Activated T-cell treated with anti-CD3 and anti-CD28 coated beads, Interleukin-2, amount 50 U/mL, for 4 hours (primary cell): ENCODE data around the gene GRID2. TPM values are rescaled to one million over a fixed set of nuclear protein-coding genes. Genes with fewer than 3 reads are reported as not detected.

Source experiments
- ATAC-seq, 2 donors: fragments of 200-7000 bp; cut with Tn5 transposase; one replicate each; pipeline ENCODE4 v1.10.0; 2021
- DNase-seq: peaks from one replicate; pipeline ENCODE4 v3.0.0-alpha.2; 2020
- H3K27me3 Mint-ChIP-seq: one replicate; pipeline ENCODE4 v1.8.0; 2021; ENCODE audit warnings: low read depth, mixed read lengths
- H3K36me3 Mint-ChIP-seq: one replicate; pipeline ENCODE4 v1.8.0; 2022; ENCODE audit warnings: mixed read lengths; ENCODE audit not compliant: insufficient read depth
- H3K4me1 Mint-ChIP-seq: one replicate; pipeline ENCODE4 v1.8.0; 2021; ENCODE audit warnings: low read depth, mixed read lengths
- H3K4me3 Mint-ChIP-seq: one replicate; pipeline ENCODE4 v1.8.0; 2021; ENCODE audit warnings: mild to moderate bottlenecking, moderate library complexity, mixed read lengths
- H3K9me3 Mint-ChIP-seq: one replicate; pipeline ENCODE4 v1.8.0; 2021; ENCODE audit warnings: mixed read lengths
- total RNA-seq, 3 donors: library from RNA; stranded (reverse); gene quantifications; one replicate each; pipeline ENCODE4 v1.2.1, GENCODE V29; 2021

Gene GRID2
- total RNA-seq, 3 donors from 2014 or later, result 0.22 TPM; not detected in 2

DNA sequence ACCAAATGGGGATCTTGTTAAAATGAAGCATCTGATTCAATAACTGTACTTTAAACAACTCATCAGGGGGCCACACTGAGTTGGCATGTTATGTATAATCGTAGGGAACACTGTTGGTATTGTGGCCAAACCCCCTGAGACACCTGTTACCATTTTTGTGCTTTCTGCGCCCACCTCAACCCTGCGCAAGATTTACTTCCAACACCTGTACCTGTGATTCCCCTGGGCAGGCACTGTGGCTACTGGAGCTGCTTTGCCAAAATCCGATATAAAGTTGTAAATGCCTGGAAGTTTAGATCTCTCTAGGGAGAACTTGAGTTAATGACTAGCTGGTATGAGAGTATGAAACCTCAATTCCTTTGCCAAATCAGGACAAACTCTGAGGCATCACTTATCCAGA, 1265.0 kb downstream of the GRID2 start:
- DNase-seq (no peak), ATAC-seq (no peak)
- H3K27me3 Mint-ChIP-seq, result no peaks in the 10 kb centered on the region
- no peak overlapping the region for H3K4me3 Mint-ChIP-seq
- no peaks in the 10 kb centered on the region for H3K4me1 Mint-ChIP-seq
- H3K36me3 Mint-ChIP-seq, result no peaks in the 10 kb centered on the region
- H3K9me3 Mint-ChIP-seq, result peaks cover 4% of the 10 kb centered on the region

DNA sequence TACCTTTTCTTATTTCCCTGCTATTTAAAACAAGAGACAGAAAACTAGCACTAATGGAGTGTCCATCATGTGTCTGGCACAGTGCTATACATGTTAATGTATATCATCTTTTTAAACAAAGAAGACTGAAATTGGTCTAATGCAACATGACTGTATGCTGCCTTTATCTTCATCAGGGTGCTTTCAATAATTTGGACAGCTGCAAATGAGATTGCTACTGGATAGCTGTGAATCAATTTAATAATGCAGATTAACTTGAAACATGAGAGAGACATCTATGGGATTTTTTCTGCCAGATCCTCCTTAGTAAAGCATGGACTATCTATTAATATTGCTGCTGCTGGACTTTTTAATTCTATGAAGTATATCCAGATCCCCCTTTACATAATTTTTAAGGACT, 1269.5 kb downstream of the GRID2 start:
- DNase-seq (no peak), ATAC-seq (no peak)
- H3K27me3 Mint-ChIP-seq, result no peaks in the 10 kb centered on the region

DNA sequence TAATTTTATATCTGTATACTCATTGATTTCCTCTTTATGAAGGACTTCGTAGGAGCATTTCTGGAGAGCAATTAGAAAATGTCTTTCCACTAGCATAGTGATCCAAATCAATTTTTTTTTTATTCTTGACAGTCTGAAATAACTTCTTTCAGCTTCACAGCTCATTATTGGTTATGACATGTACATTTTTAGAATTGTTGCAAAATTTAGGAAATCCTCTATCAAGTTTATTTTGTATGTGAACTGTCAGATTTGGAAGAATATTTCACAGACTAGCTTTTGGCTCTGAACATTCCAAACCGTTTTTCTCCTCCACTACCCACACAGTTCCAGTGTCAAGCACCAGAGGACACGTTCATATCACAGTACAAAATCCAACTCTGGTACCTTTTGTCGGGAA, 1275.2 kb downstream of the GRID2 start:
- no peaks in the 10 kb centered on the region for H3K27me3 Mint-ChIP-seq
- H3K4me1 Mint-ChIP-seq, result no peaks in the 10 kb centered on the region
- ATAC-seq (no peak), DNase-seq (no peak)
- H3K36me3 Mint-ChIP-seq, result no peaks in the 10 kb centered on the region
- peaks cover 8% of the 10 kb centered on the region for H3K9me3 Mint-ChIP-seq
- no peak overlapping the region for H3K4me3 Mint-ChIP-seq

More for the DNA sequence above, 1269.5 kb downstream of the GRID2 start:
- no peaks in the 10 kb centered on the region for H3K4me1 Mint-ChIP-seq
- H3K4me3 Mint-ChIP-seq, result no peak overlapping the region
- no peaks in the 10 kb centered on the region for H3K36me3 Mint-ChIP-seq
- H3K9me3 Mint-ChIP-seq, result peaks cover 4% of the 10 kb centered on the region

DNA sequence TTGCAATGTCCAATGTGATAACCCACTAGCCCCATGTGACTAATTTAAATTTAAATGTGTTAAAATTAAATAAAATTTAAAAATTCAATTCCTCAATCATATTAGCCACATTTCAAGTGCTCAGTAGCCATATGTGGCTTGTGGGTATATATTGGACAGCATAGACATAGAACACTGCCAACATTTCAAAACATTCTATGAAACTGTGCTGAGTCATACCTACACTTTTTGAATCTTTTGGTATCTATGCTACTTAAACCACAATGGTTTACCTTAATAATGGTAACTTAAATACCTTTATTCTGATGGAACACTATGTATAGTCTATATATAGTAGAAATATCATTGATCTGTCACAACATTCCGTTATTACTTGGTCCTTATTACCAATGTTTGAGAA, 1301.4 kb downstream of the GRID2 start:
- Mint-ChIP-seq H3K4me1 (no peaks in the 10 kb centered on the region), H3K27me3 (no peaks in the 10 kb centered on the region), H3K4me3 (no peak overlapping the region), H3K9me3 (peaks cover 3% of the 10 kb centered on the region), H3K36me3 (no peaks in the 10 kb centered on the region)
- ATAC-seq, result no peak
- no peak for DNase-seq

DNA sequence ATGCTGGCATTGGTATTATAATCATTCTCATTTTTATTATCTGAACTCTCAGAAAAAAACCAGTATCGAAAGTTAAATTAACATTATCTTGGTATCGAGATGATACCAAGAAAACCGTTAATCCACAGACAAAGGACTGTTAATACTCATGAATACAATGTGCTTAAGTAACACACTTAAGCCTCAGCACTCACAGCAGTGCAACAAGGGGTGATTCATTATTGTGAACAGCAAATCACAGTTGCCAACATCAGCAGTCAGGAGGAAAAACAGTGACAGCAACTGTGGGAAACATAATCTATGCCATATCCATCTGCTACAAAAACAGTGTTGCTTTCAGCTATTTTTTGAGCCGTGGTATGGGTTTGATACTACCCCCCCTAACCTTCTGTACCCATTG, 1313.8 kb downstream of the GRID2 start:
- no peak for DNase-seq
- no peak for ATAC-seq
- Mint-ChIP-seq H3K9me3 (no peaks in the 10 kb centered on the region), H3K27me3 (no peaks in the 10 kb centered on the region), H3K4me3 (no peak overlapping the region), H3K36me3 (no peaks in the 10 kb centered on the region), H3K4me1 (no peaks in the 10 kb centered on the region)

DNA sequence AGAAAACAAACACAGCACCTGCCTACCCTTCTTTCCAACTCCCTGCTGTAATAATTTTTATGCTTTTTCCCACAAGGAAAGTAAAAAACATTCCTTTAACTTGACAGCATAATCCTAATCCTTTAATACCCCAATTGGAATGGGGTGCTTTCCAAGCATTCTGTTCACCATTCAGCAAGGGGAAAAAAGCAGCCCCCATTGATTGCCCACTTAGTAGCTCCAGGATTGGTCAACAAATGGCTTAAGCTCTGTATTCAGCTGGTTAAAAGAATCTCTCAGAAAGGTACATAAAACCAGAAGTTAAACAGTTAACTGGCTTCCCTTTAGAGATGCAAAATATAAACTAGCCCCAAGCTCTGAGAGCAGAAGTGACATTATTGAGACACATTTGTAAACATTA, 1330.0 kb downstream of the GRID2 start:
- Mint-ChIP-seq H3K27me3 (no peaks in the 10 kb centered on the region), H3K9me3 (peaks cover 4% of the 10 kb centered on the region), H3K4me1 (no peaks in the 10 kb centered on the region), H3K36me3 (no peaks in the 10 kb centered on the region), H3K4me3 (no peak overlapping the region)
- no peak for ATAC-seq
- DNase-seq, result no peak

DNA sequence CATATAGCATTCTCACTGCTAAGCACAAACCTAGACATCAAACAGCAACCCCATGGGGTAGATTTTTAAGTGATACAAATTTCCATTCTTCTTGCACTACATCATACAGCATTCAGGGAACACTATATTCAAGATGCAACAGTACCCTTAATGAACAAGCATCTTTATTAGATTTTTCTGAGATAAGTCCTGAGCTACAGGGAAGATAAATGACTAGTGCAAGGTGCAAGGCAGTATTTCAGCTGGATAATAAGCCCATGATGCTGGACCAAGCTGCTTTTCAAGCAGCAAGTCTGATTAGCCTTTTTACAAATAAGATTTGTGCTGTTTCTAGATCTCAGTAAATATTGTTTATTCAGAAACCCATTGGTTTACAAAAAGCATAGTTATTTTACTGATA, 1332.2 kb downstream of the GRID2 start:
- ATAC-seq (no peak), DNase-seq (no peak)
- Mint-ChIP-seq H3K4me1 (no peaks in the 10 kb centered on the region), H3K27me3 (no peaks in the 10 kb centered on the region), H3K9me3 (peaks cover 4% of the 10 kb centered on the region), H3K36me3 (no peaks in the 10 kb centered on the region), H3K4me3 (no peak overlapping the region)

DNA sequence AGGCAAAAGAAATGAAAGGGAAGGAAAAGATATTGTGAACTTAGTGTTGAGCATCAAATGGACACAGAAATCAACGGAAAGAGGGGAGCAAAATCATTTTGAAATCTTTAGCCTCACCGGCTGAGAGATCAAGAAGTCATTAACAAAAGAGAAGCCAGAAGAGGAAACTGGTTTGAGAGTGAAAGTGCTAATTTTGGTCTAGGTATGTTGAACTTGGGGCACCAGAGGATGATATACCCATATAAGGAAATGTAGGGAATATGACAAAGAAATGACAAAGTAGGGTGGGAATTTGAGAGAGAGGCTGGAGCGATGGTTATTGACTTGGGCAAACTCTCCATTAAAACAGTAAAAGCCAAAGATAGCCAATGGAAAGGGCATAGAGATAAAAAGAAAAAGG, 1341.4 kb downstream of the GRID2 start:
- no peaks in the 10 kb centered on the region for H3K4me1 Mint-ChIP-seq
- ATAC-seq, result no peak

DNA sequence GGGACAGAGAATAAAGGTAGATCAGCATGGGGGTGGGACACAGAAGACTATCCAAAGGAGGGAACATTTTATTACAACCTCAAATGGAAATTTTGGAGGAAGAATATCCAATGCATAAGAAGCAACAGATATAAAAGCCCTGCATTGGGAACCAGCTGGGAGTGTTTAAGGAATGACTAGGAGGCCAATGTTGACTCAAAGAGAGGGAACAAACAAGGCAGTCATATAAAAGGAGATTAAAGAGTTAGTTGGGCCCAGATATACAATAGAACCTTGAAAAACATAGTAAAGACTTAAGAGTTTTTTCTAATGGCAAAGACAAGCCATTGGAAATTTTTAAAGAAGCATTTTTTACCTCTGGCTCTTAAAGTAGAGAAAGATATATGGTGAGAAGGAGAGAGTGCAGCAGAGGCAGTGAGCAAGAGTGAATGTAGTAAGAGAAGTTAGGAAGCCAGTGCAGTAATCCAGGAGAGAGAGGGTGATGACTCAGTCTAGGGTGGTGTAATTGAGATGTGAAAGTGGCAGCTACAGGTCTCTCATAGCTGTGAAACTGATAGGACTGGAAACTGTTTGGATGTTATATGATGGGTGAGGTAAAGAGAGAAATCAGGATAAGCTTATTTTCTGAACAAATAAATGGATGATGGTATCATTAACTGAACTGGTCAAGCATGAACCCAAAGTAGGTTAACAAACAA, 1342.6 kb downstream of the GRID2 start:
- Mint-ChIP-seq H3K4me3 (no peak overlapping the region), H3K36me3 (no peaks in the 10 kb centered on the region), H3K4me1 (no peaks in the 10 kb centered on the region), H3K27me3 (no peaks in the 10 kb centered on the region), H3K9me3 (no peaks in the 10 kb centered on the region)
- DNase-seq, result no peak
- no peak for ATAC-seq

More for the DNA sequence above, 1341.4 kb downstream of the GRID2 start:
- H3K4me3 Mint-ChIP-seq, result no peak overlapping the region
- no peak for DNase-seq
- no peaks in the 10 kb centered on the region for H3K9me3 Mint-ChIP-seq
- H3K36me3 Mint-ChIP-seq, result no peaks in the 10 kb centered on the region
- no peaks in the 10 kb centered on the region for H3K27me3 Mint-ChIP-seq

DNA sequence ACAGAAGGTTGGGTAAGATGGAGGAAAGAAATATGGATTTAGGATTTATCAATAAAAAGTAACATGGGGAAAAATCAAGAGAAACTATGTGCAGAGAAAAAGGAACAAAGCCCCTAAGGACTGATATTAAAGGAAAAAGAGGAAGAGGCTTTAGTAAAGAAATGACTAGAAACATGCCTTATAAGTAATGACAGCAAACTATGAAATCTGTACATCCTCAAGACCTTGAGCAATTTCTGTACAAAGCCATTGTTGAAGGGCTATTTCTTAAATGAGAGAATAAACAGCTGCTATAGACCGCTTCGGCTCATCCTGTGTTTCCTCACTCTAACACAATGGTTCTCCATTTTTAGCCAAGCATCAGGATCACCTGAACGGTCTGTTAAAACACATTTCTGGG, 1344.5 kb downstream of the GRID2 start:
- H3K36me3 Mint-ChIP-seq, result no peaks in the 10 kb centered on the region
- H3K9me3 Mint-ChIP-seq, result no peaks in the 10 kb centered on the region
- ATAC-seq (no peak), DNase-seq (no peak)
- H3K4me1 Mint-ChIP-seq, result no peaks in the 10 kb centered on the region
- H3K4me3 Mint-ChIP-seq, result no peak overlapping the region
- H3K27me3 Mint-ChIP-seq, result no peaks in the 10 kb centered on the region

DNA sequence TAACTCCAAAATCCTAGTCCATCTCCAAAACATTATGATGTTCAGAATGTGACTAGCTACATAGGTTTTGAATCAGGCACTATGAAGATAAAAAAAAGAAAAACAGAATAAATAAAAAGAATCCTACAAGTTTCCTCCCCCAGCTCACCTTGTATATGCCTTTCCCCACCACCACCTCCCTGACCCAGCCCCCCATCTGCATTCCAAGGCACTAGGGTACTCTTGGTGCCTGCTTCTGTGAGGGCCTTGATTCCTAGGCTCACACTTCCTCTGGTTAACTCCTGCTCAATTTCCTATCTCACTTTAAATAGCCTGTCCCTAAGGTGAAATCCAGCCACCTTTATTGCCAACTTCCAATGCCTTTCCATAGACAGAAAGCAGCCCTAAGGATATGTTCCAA, 1346.1 kb downstream of the GRID2 start:
- no peaks in the 10 kb centered on the region for H3K36me3 Mint-ChIP-seq
- no peaks in the 10 kb centered on the region for H3K27me3 Mint-ChIP-seq
- no peak for ATAC-seq

DNA sequence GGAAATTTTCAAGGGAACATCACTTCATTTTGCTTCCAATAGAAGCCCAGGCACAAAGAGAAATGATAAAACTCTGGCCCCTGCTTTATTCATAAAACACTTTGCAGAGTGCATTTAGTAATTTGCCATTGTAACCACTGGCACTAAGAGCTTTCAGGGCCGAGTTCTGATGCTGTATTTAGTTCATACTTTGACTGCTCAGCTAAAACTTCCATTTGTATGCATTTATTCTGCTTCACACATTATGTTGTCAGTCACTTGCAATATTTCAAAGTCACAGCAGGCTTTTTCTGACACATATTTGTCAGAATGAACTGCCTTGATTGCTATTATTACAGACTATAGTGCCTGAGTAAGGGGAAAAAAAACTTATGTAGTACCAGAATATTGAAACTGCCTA, 1350.4 kb downstream of the GRID2 start:
- Mint-ChIP-seq H3K4me1 (no peaks in the 10 kb centered on the region), H3K9me3 (no peaks in the 10 kb centered on the region), H3K36me3 (no peaks in the 10 kb centered on the region), H3K27me3 (no peaks in the 10 kb centered on the region), H3K4me3 (no peak overlapping the region)
- ATAC-seq (no peak), DNase-seq (no peak)

More for the DNA sequence above, 1346.1 kb downstream of the GRID2 start:
- Mint-ChIP-seq H3K4me1 (no peaks in the 10 kb centered on the region), H3K4me3 (no peak overlapping the region), H3K9me3 (no peaks in the 10 kb centered on the region)
- no peak for DNase-seq

DNA sequence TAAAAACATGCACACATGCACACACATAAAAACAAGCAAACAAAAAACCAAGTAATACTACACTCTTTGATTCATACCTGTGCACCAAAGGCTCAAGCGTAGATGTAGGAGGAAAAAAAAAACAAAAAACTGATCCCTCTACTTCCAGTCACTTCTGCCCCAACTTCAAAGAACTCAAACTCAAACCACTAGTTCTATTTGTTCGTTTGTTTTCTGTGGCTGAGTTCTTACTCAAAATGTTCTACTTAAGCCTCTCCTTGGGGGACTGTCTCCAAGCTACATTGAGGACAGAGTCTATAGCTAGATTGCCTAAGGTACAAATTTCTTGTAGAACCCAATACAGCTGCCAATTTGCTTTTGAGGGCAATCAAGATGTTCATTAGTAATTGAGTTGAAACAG, 1353.8 kb downstream of the GRID2 start:
- H3K27me3 Mint-ChIP-seq, result no peaks in the 10 kb centered on the region
- ATAC-seq (no peak), DNase-seq (no peak)
- H3K4me3 Mint-ChIP-seq, result no peak overlapping the region
- H3K36me3 Mint-ChIP-seq, result no peaks in the 10 kb centered on the region
- peaks cover 6% of the 10 kb centered on the region for H3K9me3 Mint-ChIP-seq
- H3K4me1 Mint-ChIP-seq, result no peaks in the 10 kb centered on the region

DNA sequence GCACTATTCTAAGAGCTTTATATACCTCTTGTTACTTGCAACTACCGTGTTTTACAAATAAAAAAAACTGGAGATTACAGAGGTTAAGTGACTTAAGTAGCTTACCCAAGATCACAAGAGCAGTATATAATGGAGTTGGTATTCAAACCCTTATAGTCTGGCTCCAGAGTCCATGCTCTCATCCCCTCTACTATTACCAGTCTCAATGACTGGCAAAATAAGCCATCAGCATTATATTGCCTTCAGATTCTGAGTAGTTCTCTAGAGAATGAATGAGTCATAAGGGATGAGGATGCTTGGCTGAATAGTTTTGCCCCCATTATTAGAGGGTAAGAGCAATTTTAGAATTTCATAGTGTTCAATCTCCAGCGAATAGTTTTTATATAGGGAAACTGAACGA, 1354.7 kb downstream of the GRID2 start:
- Mint-ChIP-seq H3K27me3 (no peaks in the 10 kb centered on the region), H3K9me3 (peaks cover 6% of the 10 kb centered on the region), H3K36me3 (no peaks in the 10 kb centered on the region), H3K4me1 (no peaks in the 10 kb centered on the region), H3K4me3 (no peak overlapping the region)
- ATAC-seq (no peak), DNase-seq (no peak)

DNA sequence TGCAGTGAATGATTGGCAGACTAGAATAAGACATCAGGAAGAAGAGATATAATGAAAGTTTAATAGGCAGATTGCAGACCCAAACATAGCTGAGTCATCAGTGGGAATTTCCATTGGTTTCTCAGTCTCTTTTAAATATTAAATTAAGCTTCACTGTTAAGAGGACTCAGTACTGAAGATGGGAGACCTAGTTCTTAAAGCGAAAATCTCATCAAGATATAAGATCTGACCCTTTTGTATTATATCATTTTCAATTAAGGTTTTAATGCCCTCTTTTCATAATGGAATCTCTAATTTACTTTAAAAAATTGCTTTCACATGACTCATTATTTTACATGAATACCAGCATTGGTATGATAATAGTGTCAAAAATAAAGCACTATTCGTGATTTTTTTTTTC, 1355.9 kb downstream of the GRID2 start:
- Mint-ChIP-seq H3K9me3 (peaks cover 6% of the 10 kb centered on the region), H3K4me3 (no peak overlapping the region), H3K27me3 (no peaks in the 10 kb centered on the region), H3K4me1 (no peaks in the 10 kb centered on the region), H3K36me3 (no peaks in the 10 kb centered on the region)
- no peak for DNase-seq
- ATAC-seq, result no peak

DNA sequence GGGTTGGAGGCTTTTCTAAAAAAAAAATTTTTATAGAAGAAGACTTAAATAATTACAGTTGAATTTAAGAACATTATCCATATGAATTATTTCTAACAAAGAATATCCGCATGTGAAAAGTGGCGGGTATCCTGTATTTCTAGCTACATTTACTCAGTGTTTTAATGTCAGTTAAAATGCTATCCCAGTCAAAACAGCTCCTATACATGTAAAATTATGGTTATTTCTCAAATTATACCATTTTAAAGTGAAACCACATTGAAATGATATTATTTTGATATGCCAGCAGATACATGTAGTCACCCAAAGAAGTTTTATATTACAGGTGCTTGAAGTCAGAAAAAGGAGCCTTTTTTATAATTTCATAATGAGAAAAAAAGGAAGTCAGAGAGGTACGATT, 1356.3 kb downstream of the GRID2 start:
- H3K4me3 Mint-ChIP-seq, result no peak overlapping the region
- ATAC-seq, result no peak

More for the DNA sequence above, 1356.3 kb downstream of the GRID2 start:
- H3K27me3 Mint-ChIP-seq, result no peaks in the 10 kb centered on the region
- peaks cover 6% of the 10 kb centered on the region for H3K9me3 Mint-ChIP-seq
- no peaks in the 10 kb centered on the region for H3K36me3 Mint-ChIP-seq
- H3K4me1 Mint-ChIP-seq, result no peaks in the 10 kb centered on the region
- no peak for DNase-seq
